RWPE2 (cell line): ENCODE results near the gene KCNK7.

Experiments
- ATAC-seq: fragments of 200-7000 bp; cut with Tn5 transposase; 3 replicates; pipeline ENCODE4 v1.9.1; 2021; ENCODE audit warnings: low read depth
- DNase-seq: peaks from one replicate; pipeline ENCODE4 v3.0.0-alpha.2; 2020; ENCODE audit warnings: low spot score
- H3K27ac ChIP-seq: fragments of 450-650 bp; 2 replicates; pipeline ENCODE4 v1.5.1; 2017; ENCODE audit warnings: mild to moderate bottlenecking; ENCODE audit not compliant: poor library complexity, severe bottlenecking
- H3K27me3 ChIP-seq: fragments of 250-450 bp; sonication (Bioruptor Pico); 2 replicates; pipeline ENCODE4 v1.5.1; 2021; ENCODE audit warnings: mild to moderate bottlenecking, moderate library complexity; ENCODE audit not compliant: insufficient read depth, poor library complexity, severe bottlenecking
- H3K36me3 ChIP-seq: fragments of 250-450 bp; sonication (Bioruptor Pico); 2 replicates; pipeline ENCODE4 v1.5.1; 2020; ENCODE audit warnings: low read depth, mild to moderate bottlenecking, moderate library complexity
- H3K4me1 ChIP-seq: fragments of 250-450 bp; sonication (Bioruptor Pico); 2 replicates; pipeline ENCODE4 v1.5.1; 2021; ENCODE audit warnings: mild to moderate bottlenecking, moderate library complexity; ENCODE audit not compliant: insufficient read depth, poor library complexity, severe bottlenecking
- H3K4me3 ChIP-seq: fragments of 250-450 bp; sonication (Bioruptor Pico); 2 replicates; pipeline ENCODE4 v1.5.1; 2021; ENCODE audit warnings: mild to moderate bottlenecking, moderate library complexity; ENCODE audit not compliant: severe bottlenecking
- H3K9me3 ChIP-seq: fragments of 250-450 bp; sonication (Bioruptor Pico); 2 replicates; pipeline ENCODE4 v1.5.1; 2021; ENCODE audit warnings: mild to moderate bottlenecking, moderate library complexity; ENCODE audit not compliant: severe bottlenecking
- CTCF ChIP-seq: fragments of 450-650 bp; IDR thresholded peaks from one replicate; pipeline ENCODE4 v1.5.1; 2017; ENCODE audit warnings: mild to moderate bottlenecking, moderate library complexity; ENCODE audit not compliant: poor library complexity, severe bottlenecking

The KCNK7 gene

GRCh38 chr11:65589444-65590239, 6.0 kb downstream of the KCNK7 start:
- Histone ChIP-seq H3K4me3 (no peak overlapping the region), H3K9me3 (no peaks in the 10 kb centered on the region), H3K36me3 (peaks cover 31% of the 10 kb centered on the region), H3K27me3 (no peaks in the 10 kb centered on the region), H3K27ac (no peak overlapping the region), H3K4me1 (peaks cover 9% of the 10 kb centered on the region)
- no peak for TF ChIP-seq CTCF
- ATAC-seq: no peak
- DNase-seq: no peak

GRCh38 chr11:65588199-65589054, 7.2 kb downstream of the KCNK7 start:
- Histone ChIP-seq H3K4me1 (peaks cover 9% of the 10 kb centered on the region), H3K27me3 (no peaks in the 10 kb centered on the region), H3K9me3 (no peaks in the 10 kb centered on the region), H3K27ac (no peak overlapping the region), H3K36me3 (peaks cover 39% of the 10 kb centered on the region), H3K4me3 (no peak overlapping the region)
- DNase-seq (no peak), ATAC-seq (peak; percentile 35; the same call in 2 of the 3 replicates)
- peak; percentile 33 for TF ChIP-seq CTCF

- no peak for TF ChIP-seq CTCF
- H3K9me3 ChIP-seq: no peaks in the 10 kb centered on the region
- ATAC-seq (no peak), DNase-seq (no peak)
- H3K27ac ChIP-seq: no peak overlapping the region
- H3K27me3 ChIP-seq: no peaks in the 10 kb centered on the region
- H3K4me1 ChIP-seq: no peaks in the 10 kb centered on the region
- no peak overlapping the region for H3K4me3 ChIP-seq
- H3K36me3 ChIP-seq: peaks cover 43% of the 10 kb centered on the region
Observed at GRCh38 chr11:65586676-65587075, 8.9 kb downstream of the KCNK7 start.

- Histone ChIP-seq H3K27ac (no peak overlapping the region), H3K9me3 (no peaks in the 10 kb centered on the region), H3K27me3 (no peaks in the 10 kb centered on the region), H3K4me3 (no peak overlapping the region), H3K36me3 (peaks cover 46% of the 10 kb centered on the region), H3K4me1 (no peaks in the 10 kb centered on the region)
- ATAC-seq: no peak
- DNase-seq: no peak
- no peak for TF ChIP-seq CTCF
Observed at GRCh38 chr11:65586247-65586630, 9.4 kb downstream of the KCNK7 start.
